Measurements from ENCODE around the gene FAM124A. TPM values are rescaled to one million over a fixed set of nuclear protein-coding genes. Genes with fewer than 3 reads are reported as not detected.

Gene FAM124A
- total RNA-seq, 2 donors from 2014 or later, result 4.2 to 13.7 TPM

GRCh38 chr13:51332566-51333361, 110.6 kb downstream of the FAM124A start:
- no peak overlapping the region for H3K27ac ChIP-seq
- no peak for TF ChIP-seq CTCF (IDR thresholded peaks at IDR 0.05)
- no peaks in the 10 kb centered on the region for H3K36me3 ChIP-seq
- no peaks in the 10 kb centered on the region for H3K27me3 ChIP-seq (replicated peaks; ENCODE audit: insufficient read depth)
- H3K4me1 ChIP-seq (ENCODE audit: control insufficient read depth in 1 of 2, low read depth in 2 of 2), result peaks cover 0 to 5% of the 10 kb centered on the region in 2 donors
- no peaks in the 10 kb centered on the region for H3K9me3 ChIP-seq
- no peak overlapping the region for H3K4me3 ChIP-seq
- ATAC-seq (ENCODE audit: insufficient number of reproducible peaks, low FRiP score, low read depth), result no peak
- no peak for DNase-seq (ENCODE audit: low spot score)

GRCh38 chr13:51333421-51333820, 111.2 kb downstream of the FAM124A start:
- H3K27me3 ChIP-seq (replicated peaks; ENCODE audit: insufficient read depth), result no peaks in the 10 kb centered on the region
- no peak for ATAC-seq (ENCODE audit: insufficient number of reproducible peaks, low FRiP score, low read depth)

GRCh38 chr13:51333826-51334225, 111.6 kb downstream of the FAM124A start:
- H3K27ac ChIP-seq, result no peak overlapping the region
- DNase-seq (ENCODE audit: low spot score), result no peak
- no peak for ATAC-seq (ENCODE audit: insufficient number of reproducible peaks, low FRiP score, low read depth)
- TF ChIP-seq CTCF (IDR thresholded peaks at IDR 0.05), result no peak
- no peaks in the 10 kb centered on the region for H3K27me3 ChIP-seq (replicated peaks; ENCODE audit: insufficient read depth)
- no peaks in the 10 kb centered on the region for H3K36me3 ChIP-seq
- H3K9me3 ChIP-seq, result no peaks in the 10 kb centered on the region
- H3K4me1 ChIP-seq (ENCODE audit: control insufficient read depth in 1 of 2, low read depth in 2 of 2), result peaks cover 0 to 5% of the 10 kb centered on the region in 2 donors
- H3K4me3 ChIP-seq, result no peak overlapping the region

More at GRCh38 chr13:51333421-51333820, 111.2 kb downstream of the FAM124A start:
- Histone ChIP-seq H3K27ac (no peak overlapping the region), H3K9me3 (no peaks in the 10 kb centered on the region), H3K36me3 (no peaks in the 10 kb centered on the region), H3K4me1 (ENCODE audit: control insufficient read depth in 1 of 2, low read depth in 2 of 2) (peaks cover 0 to 5% of the 10 kb centered on the region in 2 donors), H3K4me3 (no peak overlapping the region)
- no peak for TF ChIP-seq CTCF (IDR thresholded peaks at IDR 0.05)
- DNase-seq (ENCODE audit: low spot score), result no peak

Other genes with a start within 250 kb of the FAM124A start
- gene C13orf42, start 111.1 kb upstream of the FAM124A start, total RNA-seq, result not detected
- gene SERPINE3, start 117.3 kb downstream of the FAM124A start, total RNA-seq, result under 1 TPM in 1 of 2 donors, not detected in 1; 0.68 TPM
- gene INTS6, start 230.6 kb downstream of the FAM124A start, total RNA-seq, result 10 to 100 TPM; 20.7 to 34.8 TPM